ENCODE data around the gene PAPOLB. TPM values are rescaled to one million over a fixed set of nuclear protein-coding genes. Genes with fewer than 3 reads are reported as not detected.
A peak's percentile ranks its signal among the peaks of the same experiment; 100 is the strongest.

PAPOLB gene
- total RNA-seq, 1 experiment from 2014 or later, result not detected

DNA sequence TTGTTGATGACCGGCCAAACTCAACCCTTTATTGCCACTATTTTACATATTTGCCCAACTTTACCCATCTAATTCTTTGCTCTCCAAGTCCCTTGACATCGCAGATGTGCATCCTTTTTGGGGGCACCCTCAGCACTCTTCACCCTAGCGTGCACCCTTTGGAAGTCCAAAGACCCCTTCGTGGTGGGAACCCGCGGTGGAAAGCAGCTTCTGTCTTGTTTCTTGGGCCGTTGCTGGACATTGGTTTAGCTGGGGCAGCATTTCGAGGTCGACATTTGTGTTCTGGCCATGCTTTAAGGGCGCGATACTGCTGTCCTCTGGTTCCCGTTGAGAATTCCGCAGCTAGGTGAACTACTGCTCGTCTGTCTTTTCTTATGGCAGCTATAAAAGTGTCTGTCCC is 326 bp upstream of the PAPOLB start:
- no peak overlapping the region for H3K27ac ChIP-seq
- H4K20me1 ChIP-seq (ENCODE audit: insufficient read depth), result no peaks in the 10 kb centered on the region
- H3K36me3 ChIP-seq (ENCODE audit: low read depth), result no peaks in the 10 kb centered on the region
- no TSS peak for BruUV-seq (replicated peaks)
- no peak for DNase-seq
- TF ChIP-seq EZH2 (IDR thresholded peaks at IDR 0.05; ENCODE audit: low read depth), result no peak
- TF ChIP-seq, protein P1, sequence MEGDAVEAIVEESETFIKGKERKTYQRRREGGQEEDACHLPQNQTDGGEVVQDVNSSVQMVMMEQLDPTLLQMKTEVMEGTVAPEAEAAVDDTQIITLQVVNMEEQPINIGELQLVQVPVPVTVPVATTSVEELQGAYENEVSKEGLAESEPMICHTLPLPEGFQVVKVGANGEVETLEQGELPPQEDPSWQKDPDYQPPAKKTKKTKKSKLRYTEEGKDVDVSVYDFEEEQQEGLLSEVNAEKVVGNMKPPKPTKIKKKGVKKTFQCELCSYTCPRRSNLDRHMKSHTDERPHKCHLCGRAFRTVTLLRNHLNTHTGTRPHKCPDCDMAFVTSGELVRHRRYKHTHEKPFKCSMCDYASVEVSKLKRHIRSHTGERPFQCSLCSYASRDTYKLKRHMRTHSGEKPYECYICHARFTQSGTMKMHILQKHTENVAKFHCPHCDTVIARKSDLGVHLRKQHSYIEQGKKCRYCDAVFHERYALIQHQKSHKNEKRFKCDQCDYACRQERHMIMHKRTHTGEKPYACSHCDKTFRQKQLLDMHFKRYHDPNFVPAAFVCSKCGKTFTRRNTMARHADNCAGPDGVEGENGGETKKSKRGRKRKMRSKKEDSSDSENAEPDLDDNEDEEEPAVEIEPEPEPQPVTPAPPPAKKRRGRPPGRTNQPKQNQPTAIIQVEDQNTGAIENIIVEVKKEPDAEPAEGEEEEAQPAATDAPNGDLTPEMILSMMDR (conservative IDR thresholded peaks at IDR 0.05), result no peak
- no peaks in the 10 kb centered on the region for H3K9me2 ChIP-seq (ENCODE audit: insufficient read depth)
- H3F3A ChIP-seq (ENCODE audit: insufficient read depth, low read depth), result no peaks in the 10 kb centered on the region
- intact Hi-C loops (cut with micrococcal nuclease; ENCODE audit: unreplicated experiment), result no loop called here
- no peak overlapping the region for H3K4me2 ChIP-seq
- ChIA-PET POLR2A (ENCODE audit: unreplicated experiment) (no interaction called here), CTCF (no interaction called here)
- H3K4me1 ChIP-seq (replicated peaks; ENCODE audit: insufficient read depth), result no peaks in the 10 kb centered on the region
- H3K79me2 ChIP-seq (ENCODE audit: low read depth), result no peaks in the 10 kb centered on the region
- peaks cover 96% of the 10 kb centered on the region for H3K27me3 ChIP-seq (ENCODE audit: insufficient read depth, low read depth)
- 0 out of 2 replicates have a peak, but pooled peaks cover 8% of the 10 kb centered on the region for H3K9me3 ChIP-seq (ENCODE audit: insufficient read depth, low read depth)
- no peak overlapping the region for H3K4me3 ChIP-seq
- H2AFZ ChIP-seq, result no peak overlapping the region

DNA sequence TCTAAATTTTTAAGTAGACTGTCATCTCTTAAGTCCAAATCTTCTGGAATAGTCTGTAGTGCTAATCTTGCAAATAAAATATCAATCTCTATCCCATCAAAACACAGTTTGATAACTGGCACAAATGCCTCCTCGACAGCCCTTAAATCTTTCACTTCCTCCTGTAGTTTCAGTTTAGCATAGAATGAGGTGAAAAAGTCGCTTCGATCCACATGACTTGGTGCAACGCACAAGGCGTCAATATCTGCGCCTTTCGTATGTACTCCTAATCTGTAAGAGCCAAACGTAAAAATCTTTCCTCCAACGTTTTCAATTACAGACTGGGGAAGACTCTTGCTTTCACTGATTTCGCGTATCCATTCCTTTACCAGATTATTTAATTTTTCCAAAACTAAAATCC is 603 bp downstream of the PAPOLB start:
- no peak overlapping the region for H2AFZ ChIP-seq
- no peak overlapping the region for H3K4me2 ChIP-seq
- 0 out of 2 replicates have a peak, but pooled peaks cover 11% of the 10 kb centered on the region for H3K9me3 ChIP-seq (ENCODE audit: insufficient read depth, low read depth)
- H3K36me3 ChIP-seq (ENCODE audit: low read depth), result no peaks in the 10 kb centered on the region
- H3K79me2 ChIP-seq (ENCODE audit: low read depth), result no peaks in the 10 kb centered on the region
- BruUV-seq (replicated peaks), result no TSS peak
- H3K27me3 ChIP-seq (ENCODE audit: insufficient read depth, low read depth), result peaks cover 96% of the 10 kb centered on the region
- no peaks in the 10 kb centered on the region for H4K20me1 ChIP-seq (ENCODE audit: insufficient read depth)
- H3K27ac ChIP-seq, result no peak overlapping the region
- DNase-seq, result no peak
- H3K9me2 ChIP-seq (ENCODE audit: insufficient read depth), result no peaks in the 10 kb centered on the region
- no peak for TF ChIP-seq EZH2 (IDR thresholded peaks at IDR 0.05; ENCODE audit: low read depth)
- TF ChIP-seq, protein P1 (conservative IDR thresholded peaks at IDR 0.05), result no peak
- CTCF ChIA-PET, result no interaction called here
- intact Hi-C loops (cut with micrococcal nuclease; ENCODE audit: unreplicated experiment), result no loop called here
- H3K4me3 ChIP-seq, result no peak overlapping the region
- H3F3A ChIP-seq (ENCODE audit: insufficient read depth, low read depth), result no peaks in the 10 kb centered on the region
- POLR2A ChIA-PET (ENCODE audit: unreplicated experiment), result no interaction called here
- H3K4me1 ChIP-seq (replicated peaks; ENCODE audit: insufficient read depth), result no peaks in the 10 kb centered on the region

DNA sequence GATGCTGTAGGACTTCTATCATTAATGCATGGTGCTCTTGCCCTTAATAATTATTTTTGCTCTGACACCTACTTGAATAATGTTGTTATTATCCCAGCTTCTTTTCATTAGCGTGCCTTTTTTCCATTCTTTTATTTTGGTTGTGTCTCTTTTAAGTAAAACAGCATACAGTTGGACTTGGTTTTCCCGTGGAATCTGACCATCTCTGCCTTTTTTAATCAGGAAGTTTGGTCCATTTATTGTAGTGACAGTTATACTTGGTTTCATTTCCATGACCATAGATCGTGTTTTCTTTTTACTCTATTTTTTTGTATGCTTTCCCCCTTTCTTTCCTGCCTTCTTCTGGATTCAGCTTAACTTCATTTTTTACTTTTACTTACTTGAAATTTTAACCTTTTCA is 4.6 kb downstream of the PAPOLB start:
- Histone ChIP-seq H3K4me2 (peak overlapping the region; percentile 21), H3K79me2 (ENCODE audit: low read depth) (no peaks in the 10 kb centered on the region), H3K36me3 (ENCODE audit: low read depth) (no peaks in the 10 kb centered on the region), H3K4me1 (replicated peaks; ENCODE audit: insufficient read depth) (no peaks in the 10 kb centered on the region), H3F3A (ENCODE audit: insufficient read depth, low read depth) (no peaks in the 10 kb centered on the region), H2AFZ (no peak overlapping the region), H3K4me3 (no peak overlapping the region), H3K9me2 (ENCODE audit: insufficient read depth) (no peaks in the 10 kb centered on the region), H3K9me3 (ENCODE audit: insufficient read depth, low read depth) (0 out of 2 replicates have a peak, but pooled peaks cover 3% of the 10 kb centered on the region), H3K27me3 (ENCODE audit: insufficient read depth, low read depth) (peaks cover 80% of the 10 kb centered on the region), H3K27ac (no peak overlapping the region), H4K20me1 (ENCODE audit: insufficient read depth) (no peaks in the 10 kb centered on the region)
- intact Hi-C loops (cut with micrococcal nuclease; ENCODE audit: unreplicated experiment), result no loop called here
- ChIA-PET CTCF (no interaction called here), POLR2A (ENCODE audit: unreplicated experiment) (no interaction called here)
- DNase-seq, result no peak
- no peak for TF ChIP-seq EZH2 (IDR thresholded peaks at IDR 0.05; ENCODE audit: low read depth)
- TF ChIP-seq, protein P1 (conservative IDR thresholded peaks at IDR 0.05), result no peak
- no TSS peak for BruUV-seq (replicated peaks)

Measured in PC-9 (cell line).